GM12891 (cell line): ENCODE data around the gene NELL2.

Source experiments
- PAX5 ChIP-seq: IDR thresholded peaks from 2 replicates; pipeline ENCODE4 v1.6.1; 2011; ENCODE audit warnings: low read length, moderate library complexity, mild to moderate bottlenecking; ENCODE audit not compliant: insufficient read depth, severe bottlenecking
- POLR2A ChIP-seq: IDR thresholded peaks from 2 replicates; pipeline ENCODE4 v1.6.1; 2011; ENCODE audit warnings: low read depth, low read length, control low read depth
- POLR2AphosphoS5 ChIP-seq: IDR thresholded peaks from 2 replicates; pipeline ENCODE4 v1.6.1; 2011; ENCODE audit warnings: low read depth, low read length, control low read depth
- POU2F2 ChIP-seq: IDR thresholded peaks from 2 replicates; pipeline ENCODE4 v1.6.1; 2011; ENCODE audit warnings: low read depth, mild to moderate bottlenecking, control low read depth, low read length, moderate library complexity
- SPI1 ChIP-seq: IDR thresholded peaks from 2 replicates; pipeline ENCODE4 v1.6.1; 2011; ENCODE audit warnings: low read depth, low read length, control low read depth
- TAF1 ChIP-seq: IDR thresholded peaks from 2 replicates; pipeline ENCODE4 v1.6.1; 2011; ENCODE audit warnings: low read depth, low read length, control low read depth

DNA sequence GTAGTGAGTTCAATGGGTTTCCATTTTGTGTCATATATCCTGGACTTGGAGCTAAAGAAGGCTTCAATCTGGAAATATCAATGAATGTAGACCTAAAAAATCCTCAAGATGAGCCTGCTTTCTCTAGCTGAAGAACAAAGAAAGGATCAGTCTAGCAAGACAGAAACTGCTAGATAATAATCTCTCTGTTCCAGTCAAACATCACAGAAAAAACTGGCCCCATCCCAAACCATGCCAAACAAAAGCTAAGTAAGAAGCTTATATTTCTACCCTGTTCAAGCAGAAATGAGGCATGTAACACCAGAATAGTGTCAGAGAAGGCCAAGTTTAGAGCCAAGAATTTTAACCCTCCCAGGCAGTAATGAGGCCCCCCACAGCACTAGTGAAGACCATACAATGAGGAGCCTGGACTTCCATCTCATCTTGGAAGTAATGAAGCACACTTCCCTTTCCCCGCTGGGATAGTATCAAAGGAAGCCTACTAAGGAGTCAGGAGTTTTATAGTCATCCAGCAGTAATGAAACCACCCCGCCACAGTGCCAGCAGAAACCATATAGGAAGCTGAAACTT is 95.8 kb downstream of the NELL2 start:
- TF ChIP-seq POLR2A (no peak), POLR2AphosphoS5 (no peak), TAF1 (no peak), PAX5 (no peak), SPI1 (no peak), POU2F2 (no peak)
